PFSK-1 (cell line): ENCODE measurements around the gene TAS2R13.

Source experiments
- FOXP2 ChIP-seq: optimal IDR thresholded peaks from 2 replicates; pipeline ENCODE3; 2011; ENCODE audit warnings: borderline replicate concordance, control low read depth, inconsistent platforms; ENCODE audit not compliant: insufficient read depth; ENCODE audit errors: extremely low read length, extremely low read depth
- POLR2AphosphoS5 ChIP-seq: IDR thresholded peaks from 2 replicates; pipeline ENCODE4 v1.6.1; 2012; ENCODE audit warnings: low read depth, mild to moderate bottlenecking, control low read depth, low read length, moderate library complexity
- REST ChIP-seq, 2 experiments: IDR thresholded peaks; 2 replicates each; pipeline versions ENCODE4 v1.6.1 to v1.8.0; 2011 to 2012; ENCODE audit warnings: low read depth in 2 of 2, low read length in 2 of 2, control low read depth in 1 of 2, inconsistent platforms in 1 of 2, mild to moderate bottlenecking in 1 of 2, moderate library complexity in 1 of 2; ENCODE audit not compliant: insufficient read depth in 1 of 2
- SIN3A ChIP-seq: IDR thresholded peaks from 2 replicates; pipeline ENCODE4 v1.6.1; 2012; ENCODE audit warnings: mild to moderate bottlenecking, low read length, moderate library complexity, borderline replicate concordance; ENCODE audit not compliant: insufficient read depth
- TAF1 ChIP-seq: IDR thresholded peaks from 2 replicates; pipeline ENCODE4 v1.6.1; 2012; ENCODE audit warnings: low read length, control low read depth, borderline replicate concordance; ENCODE audit not compliant: insufficient read depth

TAS2R13 gene

DNA sequence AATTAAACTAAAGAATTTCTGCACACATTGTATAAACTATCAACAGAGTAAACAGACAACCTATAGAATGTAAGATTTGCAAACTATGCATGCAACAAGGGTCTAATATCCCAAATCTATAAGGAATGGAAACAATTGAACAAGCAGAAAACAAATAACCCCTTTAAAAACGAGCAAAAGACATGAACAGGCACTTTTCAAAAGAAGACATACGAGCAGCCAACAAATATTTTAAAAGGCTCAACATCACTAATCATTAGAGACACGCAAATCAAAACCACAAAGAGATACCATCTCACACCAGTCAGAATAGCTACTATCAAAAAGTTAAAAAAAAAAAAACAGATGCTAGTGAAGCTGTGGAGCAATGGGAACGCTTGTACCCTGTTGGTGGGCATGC is 4.7 kb downstream of the TAS2R13 start:
- no peak for TF ChIP-seq TAF1
- no peak for TF ChIP-seq POLR2AphosphoS5
- TF ChIP-seq SIN3A: no peak
- TF ChIP-seq FOXP2: no peak
- TF ChIP-seq REST (IDR thresholded peaks at IDR 0.05; ENCODE audit: insufficient read depth in 1 of 2, low read depth in 2 of 2, low read length in 2 of 2): no peak

GRCh38 chr12:10901427-10901826 is 7.9 kb downstream of the TAS2R13 start:
- no peak for TF ChIP-seq POLR2AphosphoS5
- TF ChIP-seq SIN3A: no peak

GRCh38 chr12:10900972-10901371 is 8.4 kb downstream of the TAS2R13 start:
- TF ChIP-seq REST (IDR thresholded peaks at IDR 0.05; ENCODE audit: insufficient read depth in 1 of 2, low read depth in 2 of 2, low read length in 2 of 2) (no peak), FOXP2 (no peak), SIN3A (no peak), POLR2AphosphoS5 (no peak), TAF1 (no peak)

GRCh38 chr12:10900530-10900929 is 8.8 kb downstream of the TAS2R13 start:
- TF ChIP-seq POLR2AphosphoS5 (no peak), SIN3A (no peak), TAF1 (no peak), FOXP2 (no peak), REST (IDR thresholded peaks at IDR 0.05; ENCODE audit: insufficient read depth in 1 of 2, low read depth in 2 of 2, low read length in 2 of 2) (no peak)

DNA sequence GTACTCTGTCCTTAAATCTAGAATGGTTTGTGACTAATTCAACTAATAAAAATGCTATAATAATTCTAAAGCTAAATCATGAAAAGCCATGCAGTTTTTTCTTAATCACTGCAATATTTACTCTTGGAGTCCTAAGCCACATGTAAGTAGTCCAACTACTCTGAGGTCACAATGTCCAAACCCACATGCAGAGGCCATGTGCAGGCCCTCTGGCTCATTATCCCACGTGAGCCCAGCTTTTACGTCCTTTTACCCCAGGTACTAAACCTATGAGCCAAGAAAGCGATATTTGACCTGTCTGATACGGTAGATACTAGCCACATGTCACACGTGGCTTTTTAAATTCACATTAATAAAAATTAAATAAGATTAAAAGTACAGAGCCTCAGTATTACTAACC is 12.5 kb downstream of the TAS2R13 start:
- TF ChIP-seq SIN3A (no peak), REST (IDR thresholded peaks at IDR 0.05; ENCODE audit: insufficient read depth in 1 of 2, low read depth in 2 of 2, low read length in 2 of 2) (no peak), POLR2AphosphoS5 (no peak), FOXP2 (no peak), TAF1 (no peak)

- no peak for TF ChIP-seq SIN3A
- TF ChIP-seq REST (IDR thresholded peaks at IDR 0.05; ENCODE audit: insufficient read depth in 1 of 2, low read depth in 2 of 2, low read length in 2 of 2): no peak
- no peak for TF ChIP-seq FOXP2
- no peak for TF ChIP-seq POLR2AphosphoS5
- no peak for TF ChIP-seq TAF1
Observed at GRCh38 chr12:10891937-10892336, 17.4 kb downstream of the TAS2R13 start.
